IPS DF 6.9 (cell line): ENCODE measurements around the gene PORCN.

Source experiments
- DNase-seq: peaks from one replicate; pipeline ENCODE4 v3.0.0-alpha.2; 2013; ENCODE audit warnings: low read depth, low spot score
- H3K27ac ChIP-seq: one replicate; pipeline ENCODE4 v1.5.1; 2013; ENCODE audit warnings: low read length, control low read depth
- H3K27me3 ChIP-seq: 2 replicates; pipeline ENCODE4 v1.6.1; 2013; ENCODE audit warnings: mild to moderate bottlenecking, low read length; ENCODE audit not compliant: control insufficient read depth, insufficient read depth
- H3K36me3 ChIP-seq: 2 replicates; pipeline ENCODE4 v1.6.1; 2013; ENCODE audit warnings: low read length; ENCODE audit not compliant: control insufficient read depth, insufficient read depth
- H3K4me1 ChIP-seq: 2 replicates; pipeline ENCODE4 v1.6.1; 2013; ENCODE audit warnings: low read length; ENCODE audit not compliant: control insufficient read depth, insufficient read depth
- H3K4me3 ChIP-seq: 2 replicates; pipeline ENCODE4 v1.5.1; 2013; ENCODE audit warnings: mild to moderate bottlenecking, low read length
- H3K9me3 ChIP-seq: 2 replicates; pipeline ENCODE4 v1.6.1; 2013; ENCODE audit warnings: low read length, inconsistent platforms; ENCODE audit not compliant: control insufficient read depth, insufficient read depth
- WGBS: extraction: QIAGEN DNeasy Blood & Tissue Kit; methylation state at CpG from one replicate; pipeline ENCODE4 v1.1.7; 2013; ENCODE audit warnings: mixed read lengths, missing lambda C conversion rate; ENCODE audit not compliant: insufficient read length, insufficient coverage; 5-methylcytosine and 5-hydroxymethylcytosine counted together

Gene PORCN

DNA sequence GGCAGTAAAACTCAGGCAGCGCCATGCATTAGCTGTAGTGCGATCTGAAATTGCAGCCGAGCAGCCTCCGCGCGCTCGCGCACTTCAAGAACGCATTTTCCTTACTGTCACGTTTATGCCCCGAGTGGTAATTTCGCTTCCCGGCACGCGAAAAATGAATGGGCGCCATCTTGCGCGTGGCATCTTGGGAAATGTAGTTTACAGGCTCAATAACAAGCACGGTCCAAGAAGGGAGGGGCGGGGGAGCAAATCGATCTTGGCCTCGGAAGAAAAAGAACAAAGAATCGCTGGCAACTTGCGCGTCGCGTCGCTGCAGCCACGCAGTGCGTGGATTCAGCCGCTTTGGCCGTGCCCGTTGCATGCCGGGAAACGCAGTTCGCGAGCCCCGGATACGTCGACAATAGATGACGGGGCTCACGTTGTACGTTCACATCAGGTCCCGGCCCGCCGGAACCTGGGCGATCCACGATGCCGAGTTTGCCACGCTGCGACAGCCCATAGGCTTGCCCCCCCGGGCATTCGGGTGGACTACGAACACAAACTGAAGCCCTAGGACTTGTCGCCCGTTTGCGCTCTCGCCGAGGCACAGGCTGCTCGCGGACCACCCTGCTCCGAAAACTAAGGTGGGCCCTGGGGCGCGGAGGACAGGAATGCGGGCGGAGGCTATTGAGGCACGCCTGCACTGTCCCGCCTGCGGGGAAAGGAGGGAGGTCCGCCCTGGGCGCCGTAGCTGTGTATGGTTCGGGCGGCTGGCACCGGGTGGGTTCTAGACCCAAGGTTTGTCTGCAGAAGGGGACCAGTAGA, 32.8 kb upstream of the PORCN start, which contains the start of gene FTSJ1:
Gene FTSJ1, plus strand, starts transcription at position 426 of the 804 bp plus-strand sequence. CDS start 1,849 bp downstream, outside the sequence.
- no CpG with 5 or more reads among the region's 75 CpGs for WGBS
- Histone ChIP-seq H3K27ac (no peak within 1 kb of the TSS), H3K4me3 (peak within 1 kb of the TSS; percentile 83; the same call in 1 of the 2 replicates), H3K9me3 (no peaks in the 10 kb centered on the region), H3K4me1 (peaks cover 2% of the 10 kb centered on the region), H3K36me3 (no peaks in the 10 kb centered on the region; the same call in 1 of the 2 replicates), H3K27me3 (no peaks in the 10 kb centered on the region)
- no peak for DNase-seq

DNA sequence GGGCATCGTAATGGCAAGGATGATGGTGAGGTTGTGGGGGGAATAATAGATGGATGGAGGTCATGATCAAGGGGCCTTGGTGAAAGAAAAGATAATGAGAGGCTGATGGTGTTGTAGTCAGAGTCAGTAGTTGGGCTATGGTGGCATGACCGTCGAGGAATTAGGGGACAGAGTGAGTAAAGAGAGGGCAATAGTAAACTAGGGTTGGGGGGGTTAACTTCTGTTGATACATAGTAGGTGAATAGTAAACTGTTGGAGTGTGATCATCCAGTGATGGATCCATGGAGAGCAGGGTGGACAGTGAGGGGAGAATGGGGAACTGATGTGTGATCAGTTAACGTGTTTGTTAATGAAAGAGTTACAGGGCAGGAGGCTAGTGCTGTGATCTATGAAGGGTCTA, 31.9 kb upstream of the PORCN start:
- H3K4me3 ChIP-seq = peak overlapping the region; percentile 83; the same call in 1 of the 2 replicates
- peaks cover 2% of the 10 kb centered on the region for H3K4me1 ChIP-seq
- peaks cover 5% of the 10 kb centered on the region; the same call in 1 of the 2 replicates for H3K36me3 ChIP-seq
- no peaks in the 10 kb centered on the region for H3K27me3 ChIP-seq
- no peaks in the 10 kb centered on the region for H3K9me3 ChIP-seq
- DNase-seq = no peak
- no peak overlapping the region for H3K27ac ChIP-seq
- no CpG with 5 or more reads among the region's 4 CpGs for WGBS

GRCh38 chrX:48477960-48478755, 30.6 kb upstream of the PORCN start:
- no peak overlapping the region for H3K4me3 ChIP-seq
- H3K27me3 ChIP-seq = no peaks in the 10 kb centered on the region
- DNase-seq = no peak
- no peaks in the 10 kb centered on the region for H3K9me3 ChIP-seq
- H3K4me1 ChIP-seq = peaks cover 2% of the 10 kb centered on the region
- no peak overlapping the region for H3K27ac ChIP-seq
- H3K36me3 ChIP-seq = peaks cover 9% of the 10 kb centered on the region; the same call in 1 of the 2 replicates
- WGBS = no CpG with 5 or more reads among the region's 19 CpGs

GRCh38 chrX:48478806-48479205, 30.0 kb upstream of the PORCN start:
- no CpG with 5 or more reads among the region's 5 CpGs for WGBS
- no peak overlapping the region for H3K27ac ChIP-seq
- no peak overlapping the region for H3K4me3 ChIP-seq
- H3K36me3 ChIP-seq = peaks cover 9% of the 10 kb centered on the region; the same call in 1 of the 2 replicates
- no peaks in the 10 kb centered on the region for H3K9me3 ChIP-seq
- H3K27me3 ChIP-seq = no peaks in the 10 kb centered on the region
- DNase-seq = no peak
- H3K4me1 ChIP-seq = peaks cover 2% of the 10 kb centered on the region

DNA sequence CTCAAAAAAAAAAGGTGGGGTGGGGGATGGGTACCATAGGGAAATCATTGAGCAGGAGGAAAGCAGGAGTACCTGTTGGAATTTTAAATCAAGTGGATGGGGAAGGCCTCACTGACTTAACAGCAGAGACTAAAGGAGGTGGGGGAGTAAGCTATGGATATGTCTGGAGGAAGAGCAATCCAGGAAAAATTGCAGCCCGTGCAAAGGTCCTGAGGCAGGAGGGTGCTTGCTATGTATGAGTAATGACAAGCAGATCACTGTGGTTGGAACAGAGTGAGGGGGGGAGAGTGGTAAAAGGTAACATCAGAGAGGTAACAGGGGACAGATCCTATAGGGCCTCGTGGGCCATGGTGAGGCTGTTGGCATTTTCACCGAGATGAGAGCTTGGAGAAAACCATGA, 28.6 kb upstream of the PORCN start:
- H3K9me3 ChIP-seq = no peaks in the 10 kb centered on the region
- no peaks in the 10 kb centered on the region; the same call in 1 of the 2 replicates for H3K4me1 ChIP-seq
- no CpG with 5 or more reads among the region's 3 CpGs for WGBS
- H3K36me3 ChIP-seq = peaks cover 9% of the 10 kb centered on the region; the same call in 1 of the 2 replicates
- no peak for DNase-seq
- no peak overlapping the region for H3K27ac ChIP-seq
- H3K4me3 ChIP-seq = no peak overlapping the region
- no peaks in the 10 kb centered on the region for H3K27me3 ChIP-seq

DNA sequence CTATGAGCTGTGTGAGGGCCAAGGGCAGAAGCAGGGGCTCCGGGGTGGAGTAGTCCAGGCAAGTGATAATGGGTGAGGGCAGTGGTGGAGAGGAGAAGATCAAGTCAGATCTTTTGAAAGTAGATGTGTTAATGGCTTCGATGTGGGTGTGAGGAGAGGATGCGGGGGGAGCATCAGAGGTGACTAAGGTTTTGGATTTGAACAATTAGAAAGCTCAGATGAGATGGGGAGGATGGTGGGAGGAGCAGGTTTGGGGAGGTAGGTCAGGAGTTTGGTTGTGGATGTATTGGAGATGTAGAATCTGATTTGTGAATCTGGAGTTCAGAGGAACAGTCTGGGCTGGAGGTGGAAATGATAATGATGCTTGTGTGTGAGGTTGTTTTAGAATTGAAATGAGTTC, 28.2 kb upstream of the PORCN start:
- Histone ChIP-seq H3K27ac (no peak overlapping the region), H3K9me3 (no peaks in the 10 kb centered on the region), H3K4me3 (no peak overlapping the region), H3K36me3 (peaks cover 9% of the 10 kb centered on the region; the same call in 1 of the 2 replicates), H3K4me1 (no peaks in the 10 kb centered on the region; the same call in 1 of the 2 replicates), H3K27me3 (no peaks in the 10 kb centered on the region)
- WGBS = no CpG with 5 or more reads among the region's 3 CpGs
- no peak for DNase-seq

DNA sequence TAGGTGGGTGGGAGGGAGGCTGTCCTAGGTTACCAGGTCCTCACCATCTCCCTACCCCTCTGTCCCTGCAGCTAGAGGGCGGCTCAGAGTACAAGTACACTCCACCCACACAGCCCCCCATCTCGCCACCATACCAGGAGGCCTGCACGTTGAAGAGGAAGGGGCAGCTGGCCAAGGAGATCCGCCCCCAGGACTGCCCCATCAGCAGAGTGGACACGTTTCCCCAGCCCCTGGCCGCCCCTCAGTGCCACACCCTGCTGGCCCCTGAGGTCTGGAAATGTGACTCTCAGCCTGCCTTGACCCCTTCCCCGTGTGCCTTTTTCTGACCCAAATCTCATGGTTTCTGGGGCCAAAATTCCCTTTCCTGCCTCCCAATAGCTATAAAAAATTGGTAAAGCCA, 26.3 kb upstream of the PORCN start:
- WGBS = no CpG with 5 or more reads among the region's 7 CpGs
- Histone ChIP-seq H3K4me1 (no peaks in the 10 kb centered on the region; the same call in 1 of the 2 replicates), H3K27me3 (no peaks in the 10 kb centered on the region), H3K4me3 (no peak overlapping the region), H3K36me3 (peaks cover 9% of the 10 kb centered on the region; the same call in 1 of the 2 replicates), H3K9me3 (no peaks in the 10 kb centered on the region), H3K27ac (no peak overlapping the region)
- DNase-seq = no peak

GRCh38 chrX:48487362-48487798, 21.4 kb upstream of the PORCN start:
- Histone ChIP-seq H3K27ac (no peak overlapping the region), H3K4me3 (no peak overlapping the region), H3K9me3 (no peaks in the 10 kb centered on the region), H3K27me3 (no peaks in the 10 kb centered on the region), H3K4me1 (no peaks in the 10 kb centered on the region), H3K36me3 (peaks cover 2% of the 10 kb centered on the region; the same call in 1 of the 2 replicates)
- WGBS = no CpG with 5 or more reads among the region's 10 CpGs
- no peak for DNase-seq

- Histone ChIP-seq H3K27ac (no peak overlapping the region), H3K27me3 (no peaks in the 10 kb centered on the region), H3K9me3 (no peaks in the 10 kb centered on the region), H3K4me1 (no peaks in the 10 kb centered on the region), H3K4me3 (no peak overlapping the region), H3K36me3 (no peaks in the 10 kb centered on the region)
- no peak for DNase-seq
- WGBS = no CpG with 5 or more reads among the region's 3 CpGs
Measured at GRCh38 chrX:48488034-48488433, 20.8 kb upstream of the PORCN start.

GRCh38 chrX:48489296-48489695, 19.5 kb upstream of the PORCN start:
- WGBS = no CpG with 5 or more reads among the region's 9 CpGs
- H3K4me1 ChIP-seq = peaks cover 2% of the 10 kb centered on the region; the same call in 1 of the 2 replicates
- no peaks in the 10 kb centered on the region for H3K36me3 ChIP-seq
- H3K9me3 ChIP-seq = no peaks in the 10 kb centered on the region
- no peak overlapping the region for H3K27ac ChIP-seq
- DNase-seq = no peak
- H3K4me3 ChIP-seq = no peak overlapping the region
- H3K27me3 ChIP-seq = no peaks in the 10 kb centered on the region
